ENCODE measurements around the gene PTPN21.

The PTPN21 gene

GRCh38 chr14:88554457-88555286, at the start of gene PTPN21:
PTPN21 (minus strand) TSS chr14:88555007; CDS start chr14:88550417, 4,590 bp downstream.
- no peak for DNase-seq (ENCODE audit: low read depth)

- DNase-seq (ENCODE audit: low read depth): no peak
Measured at GRCh38 chr14:88604212-88604611, 49.4 kb upstream of the PTPN21 start.

DNA sequence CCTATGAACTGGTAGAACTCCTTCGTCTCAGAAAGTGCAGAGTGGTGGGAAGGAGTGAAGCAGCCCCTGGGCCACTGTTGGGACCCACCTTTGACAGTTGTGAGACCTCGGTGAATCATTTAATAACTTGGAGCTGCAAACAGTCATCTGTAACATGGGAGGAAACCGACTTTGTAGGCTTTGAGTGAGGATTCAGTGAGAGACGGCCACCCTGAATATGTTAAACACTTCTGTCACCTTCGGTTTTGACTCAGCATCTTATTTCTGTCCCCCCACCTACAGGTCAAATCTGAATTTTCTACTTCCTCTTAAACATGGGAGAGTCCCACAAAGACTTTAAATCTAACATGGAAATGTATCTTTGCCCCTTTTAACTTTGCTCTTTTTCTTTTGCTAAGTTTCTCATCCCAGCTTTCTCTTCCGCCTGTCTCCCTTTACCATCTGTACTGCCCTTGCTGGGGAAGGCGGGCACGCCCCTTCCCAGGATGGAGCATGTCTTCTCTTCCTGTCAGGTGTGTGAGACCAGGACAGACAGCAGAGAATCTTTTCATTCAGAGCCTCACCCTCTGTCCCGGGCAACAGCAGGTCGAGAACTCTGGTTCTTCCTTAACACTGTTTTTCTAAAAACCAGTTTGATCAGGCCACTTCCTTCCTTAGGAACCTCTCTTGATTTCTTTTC, 45.1 kb upstream of the PTPN21 start:
- no peak for DNase-seq (ENCODE audit: low read depth)

- DNase-seq (ENCODE audit: low read depth): no peak
Measured at GRCh38 chr14:88599326-88599725, 44.5 kb upstream of the PTPN21 start.

DNA sequence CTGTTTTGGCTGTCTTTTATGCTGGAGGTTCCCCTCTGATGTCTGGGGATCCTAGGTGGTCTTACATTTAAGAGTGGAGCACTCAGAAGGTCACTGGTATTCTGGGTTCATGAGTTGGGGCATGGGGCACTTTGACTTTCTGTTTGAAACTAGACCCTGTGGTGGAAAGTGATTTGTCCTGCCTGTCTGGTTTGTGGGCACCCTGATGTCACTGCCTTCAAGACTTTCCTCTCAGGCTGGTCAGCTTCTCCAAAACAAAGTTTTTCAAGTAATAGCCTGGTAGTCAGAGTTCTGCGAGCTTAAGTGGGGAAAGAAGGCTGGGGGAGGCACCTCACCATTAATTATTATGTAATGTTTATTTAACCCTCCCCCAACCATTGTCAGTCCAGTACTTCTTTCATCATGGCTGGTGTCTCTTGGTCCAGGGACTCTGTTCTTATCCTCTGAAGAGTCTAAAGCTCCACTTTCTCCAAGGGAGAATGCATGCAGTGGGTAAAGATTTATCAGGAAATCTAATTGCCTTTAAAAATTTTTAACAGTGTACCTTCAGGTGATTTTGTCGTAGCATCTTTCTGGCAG, 43.4 kb upstream of the PTPN21 start:
- DNase-seq (ENCODE audit: low read depth): no peak

- DNase-seq (ENCODE audit: low read depth): no peak
Measured at GRCh38 chr14:88597601-88598000, 42.8 kb upstream of the PTPN21 start.

DNA sequence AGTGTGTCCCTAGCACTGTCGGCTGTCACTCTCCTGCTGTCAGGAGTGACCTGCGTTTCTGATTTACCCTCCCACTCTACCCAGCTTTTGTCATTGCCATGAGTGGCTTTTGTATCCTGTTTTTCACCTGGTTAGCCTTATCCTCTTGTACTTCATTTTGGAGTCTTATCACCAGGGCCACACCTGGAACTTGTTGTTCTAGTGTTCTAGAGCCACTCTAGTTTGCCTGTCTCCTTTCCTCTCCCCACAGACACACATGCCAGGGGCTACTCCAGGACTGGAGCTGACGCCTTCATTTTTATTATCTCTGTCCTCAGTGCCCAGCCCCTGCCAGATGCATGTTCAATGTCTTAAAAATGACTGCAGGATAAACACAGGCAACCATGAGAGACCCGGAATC, 42.2 kb upstream of the PTPN21 start:
- no peak for DNase-seq (ENCODE audit: low read depth)

DNA sequence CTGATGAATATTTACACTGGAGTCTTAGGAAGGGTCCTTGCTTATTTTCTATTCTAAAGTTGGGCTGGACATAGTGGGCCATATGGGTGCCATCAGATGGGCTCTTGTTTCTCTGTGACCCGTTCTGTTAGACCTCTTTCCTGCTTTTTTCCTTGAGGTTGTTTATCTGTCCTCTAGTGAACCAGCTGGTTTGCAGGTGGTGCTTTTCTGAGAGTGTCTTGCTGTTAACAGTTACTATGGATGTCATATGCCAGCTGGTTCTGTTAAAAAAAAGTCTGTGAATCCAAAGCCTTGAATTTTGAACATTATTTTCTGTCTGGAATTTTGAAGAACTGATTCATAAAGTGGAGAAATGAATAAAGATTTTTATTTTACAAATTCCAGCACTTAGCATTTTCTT, 37.2 kb upstream of the PTPN21 start:
- no peak for DNase-seq (ENCODE audit: low read depth)

GRCh38 chr14:88590173-88590572, 35.4 kb upstream of the PTPN21 start:
- DNase-seq (ENCODE audit: low read depth): no peak

DNA sequence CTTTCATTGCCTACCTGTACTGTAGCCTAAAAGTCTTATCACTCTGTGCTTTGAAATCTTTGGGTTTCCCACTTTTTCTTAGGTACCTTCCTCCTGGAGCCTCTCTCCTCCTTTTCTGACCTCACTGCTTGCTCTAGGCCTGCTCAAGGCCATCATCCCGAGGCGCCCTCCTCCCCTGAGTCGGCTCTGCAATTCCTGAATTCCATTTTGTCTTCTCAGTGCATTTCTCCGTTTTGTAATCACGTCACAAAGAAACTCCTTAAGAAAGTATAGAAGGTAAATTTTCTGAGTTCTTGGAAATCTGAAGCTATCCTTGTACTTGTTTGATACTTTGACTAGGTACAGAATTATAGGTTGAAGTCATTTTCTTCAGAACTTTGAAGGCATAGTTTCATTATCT, 33.3 kb upstream of the PTPN21 start:
- DNase-seq (ENCODE audit: low read depth): no peak

DNA sequence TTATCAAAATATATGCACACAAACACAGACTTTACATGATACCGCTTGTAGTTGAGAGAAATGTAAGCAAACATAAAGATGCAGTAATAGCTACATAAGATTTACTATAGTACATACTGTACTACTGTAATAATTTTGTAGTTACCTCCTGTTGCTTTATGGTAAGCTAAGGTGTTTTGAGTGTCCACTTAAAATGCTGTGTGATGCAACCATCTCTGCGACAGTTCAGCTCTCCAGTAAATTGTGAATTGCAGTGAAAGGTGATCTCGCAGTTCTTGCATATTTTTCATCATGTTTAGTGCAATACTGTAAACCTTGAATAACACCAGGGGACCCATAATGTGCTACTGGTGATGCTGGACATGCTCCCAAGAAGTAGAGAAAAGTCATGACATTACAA, 29.6 kb upstream of the PTPN21 start:
- DNase-seq (ENCODE audit: low read depth): no peak

DNA sequence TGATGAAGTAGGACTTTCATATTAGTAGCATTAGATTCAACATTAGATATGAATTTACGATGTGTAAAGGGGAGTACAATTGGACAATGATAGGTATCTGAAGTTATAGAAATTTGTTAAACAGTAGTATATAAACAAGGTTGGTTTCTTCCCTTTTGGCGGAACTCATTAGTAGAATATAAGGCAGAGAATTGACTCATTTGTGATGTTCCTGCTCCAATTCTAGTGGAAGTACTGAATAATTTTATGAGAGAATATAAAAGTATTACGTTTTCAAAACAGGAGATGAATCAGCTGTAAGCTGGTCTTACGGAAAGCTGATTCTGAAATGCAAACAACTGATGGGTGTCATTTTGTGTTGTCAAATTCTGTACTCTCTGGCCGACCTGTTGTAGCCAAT, 21.4 kb upstream of the PTPN21 start:
- DNase-seq (ENCODE audit: low read depth): no peak

GRCh38 chr14:88572117-88572516, 17.3 kb upstream of the PTPN21 start:
- no peak for DNase-seq (ENCODE audit: low read depth)

DNA sequence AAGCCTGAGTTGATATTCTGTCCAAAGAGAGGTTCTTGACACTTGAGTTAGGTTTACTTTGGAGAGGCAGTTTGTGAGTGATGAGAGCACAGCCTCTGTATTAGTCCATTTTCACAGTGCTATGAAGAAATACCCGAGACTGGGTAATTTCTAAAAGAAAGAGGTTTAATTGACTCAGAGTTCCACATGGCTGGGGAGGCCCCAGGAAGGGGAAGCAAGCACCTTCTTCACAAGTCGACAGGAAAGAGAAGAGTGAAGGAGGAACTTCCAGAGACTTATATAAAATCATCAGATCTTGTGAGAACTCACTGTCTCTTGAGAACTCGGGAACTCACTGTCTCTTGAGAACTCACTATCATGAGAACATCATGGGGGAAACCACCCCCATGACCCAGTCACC, 13.4 kb upstream of the PTPN21 start:
- DNase-seq (ENCODE audit: low read depth): no peak

DNA sequence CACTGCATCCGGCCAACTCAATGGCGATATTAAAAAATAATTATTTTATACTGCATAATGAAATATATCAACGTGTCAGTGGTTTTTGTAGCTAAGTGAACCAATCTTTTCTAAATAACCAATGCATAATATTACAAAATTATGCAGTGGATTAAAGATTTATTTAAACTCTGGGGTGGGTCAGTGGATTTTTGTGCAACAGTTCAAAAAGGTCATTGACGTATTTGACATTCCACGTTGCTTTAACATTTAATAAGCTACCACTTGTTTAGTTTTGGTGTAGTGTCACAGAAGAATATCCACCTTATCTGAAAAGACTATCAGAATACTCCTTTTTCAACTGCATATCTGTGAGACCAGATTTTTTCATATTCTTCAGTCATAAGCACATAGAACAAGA, 10.6 kb upstream of the PTPN21 start:
- no peak for DNase-seq (ENCODE audit: low read depth)

GRCh38 chr14:88563845-88564244, 9.0 kb upstream of the PTPN21 start:
- DNase-seq (ENCODE audit: low read depth): no peak

GRCh38 chr14:88562831-88563686, 8.3 kb upstream of the PTPN21 start, which contains the start of gene ZC3H14:
ZC3H14 (plus strand) TSS chr14:88563037; CDS start chr14:88563134, 97 bp downstream.
- peak; percentile 80 for DNase-seq (ENCODE audit: low read depth)

DNA sequence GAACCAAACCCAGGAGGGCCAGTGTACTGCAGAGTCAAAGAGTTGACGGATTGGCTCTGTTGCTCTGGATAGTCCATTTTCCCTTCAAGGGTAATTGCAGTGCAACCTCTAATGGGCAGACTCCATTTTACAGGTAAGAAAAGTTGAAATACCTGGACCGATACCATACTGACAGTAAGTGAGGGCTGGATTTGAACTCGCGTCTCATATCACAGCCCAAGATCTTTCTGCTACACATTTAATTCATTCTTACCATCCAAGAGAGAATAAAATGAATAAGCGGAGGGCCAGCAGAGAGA, 7.7 kb upstream of the PTPN21 start:
- DNase-seq (ENCODE audit: low read depth): no peak

GRCh38 chr14:88559852-88560251, 5.0 kb upstream of the PTPN21 start:
- DNase-seq (ENCODE audit: low read depth): no peak

GRCh38 chr14:88556581-88556980, 1.8 kb upstream of the PTPN21 start:
- DNase-seq (ENCODE audit: low read depth): no peak

DNA sequence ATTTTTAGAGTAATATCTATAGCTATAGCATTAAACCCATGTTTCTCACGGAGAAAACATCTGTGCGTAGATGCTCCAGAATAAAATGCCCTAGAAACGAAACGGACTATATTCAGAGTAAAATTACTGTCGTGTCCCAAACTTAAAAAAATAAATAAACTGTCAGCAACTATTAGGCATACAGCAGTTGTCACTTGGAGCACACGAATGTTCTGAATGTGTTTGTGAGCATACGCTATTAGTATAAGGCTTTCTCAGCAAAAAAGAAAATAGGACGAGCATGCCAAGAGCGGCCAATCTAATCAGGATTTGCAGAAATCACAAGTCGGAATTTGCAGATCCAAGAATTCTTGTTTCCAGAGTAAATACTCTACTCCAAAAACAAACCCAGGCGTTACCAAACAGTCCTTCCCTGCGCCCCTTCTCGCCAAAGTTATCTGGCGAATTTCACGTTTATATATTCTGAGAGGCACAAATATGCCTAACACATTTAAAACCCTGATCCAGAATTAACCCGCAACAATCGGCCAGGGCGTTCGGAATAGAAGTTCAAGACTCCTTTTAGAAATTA, 836 bp downstream of the PTPN21 start:
- no peak for DNase-seq (ENCODE audit: low read depth)

GRCh38 chr14:88552876-88553275, 1.9 kb downstream of the PTPN21 start:
- DNase-seq (ENCODE audit: low read depth): no peak
